Stimulated activated CD8-positive, alpha-beta memory T cell treated with anti-CD3 and anti-CD28 coated beads, Interleukin-7, amount 100 ng/mL, for 48 hours (primary cell): ENCODE data around the gene SPAG7.
"Not testable (repeated sequence)": the region's sequence is repeated elsewhere in the genome, so short reads cannot be mapped to it uniquely, and the experiment has no call there.

ENCODE experiments used
- DNase-seq, 2 donors: peaks; one replicate each; pipeline ENCODE4 v3.0.0-alpha.2; 2020; ENCODE audit warnings: low read depth in 1 of 2; ENCODE audit errors: extremely low read depth in 1 of 2

Gene SPAG7

DNA sequence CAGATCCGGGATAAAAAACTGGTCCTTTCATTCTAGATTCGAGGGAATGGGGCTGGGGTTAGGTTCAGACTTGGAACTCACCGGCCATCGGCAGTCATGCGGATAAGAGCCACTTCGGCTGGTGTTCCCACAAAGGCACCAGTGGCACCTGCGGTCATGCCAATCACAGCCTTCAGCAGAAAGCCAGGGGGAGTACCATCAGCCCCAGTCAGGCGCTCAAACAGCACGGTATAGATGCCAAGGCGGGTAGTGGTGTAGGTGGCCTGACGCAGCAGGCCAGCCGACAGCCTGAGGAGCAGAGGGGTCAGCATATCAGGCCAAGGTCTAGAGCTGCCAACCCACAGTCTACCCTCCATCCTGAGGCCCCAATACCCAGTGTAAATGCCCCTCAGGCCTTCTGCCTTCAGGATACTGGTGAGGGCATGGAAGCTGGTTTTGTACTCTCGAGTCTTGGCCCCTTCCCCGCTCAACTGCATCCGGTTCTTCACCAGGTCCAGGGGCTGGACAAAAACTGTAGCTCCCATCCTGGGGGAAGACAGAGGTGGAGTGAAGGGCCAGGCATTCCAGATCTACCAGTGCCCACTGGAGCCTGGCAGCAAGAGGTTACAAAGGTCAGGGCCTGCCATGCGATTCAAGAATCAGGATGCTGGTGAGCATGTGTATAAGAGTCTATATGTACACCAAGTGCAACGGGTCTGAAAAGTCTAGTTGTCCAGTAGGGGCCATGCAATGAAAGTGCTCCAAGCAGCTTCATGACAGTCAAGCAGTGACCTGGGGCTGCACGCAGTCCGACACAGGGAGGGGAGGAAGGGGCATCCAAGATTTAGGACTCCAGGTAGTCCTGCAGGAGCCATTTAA is 28.7 kb downstream of the SPAG7 start:
- no peak for DNase-seq

DNA sequence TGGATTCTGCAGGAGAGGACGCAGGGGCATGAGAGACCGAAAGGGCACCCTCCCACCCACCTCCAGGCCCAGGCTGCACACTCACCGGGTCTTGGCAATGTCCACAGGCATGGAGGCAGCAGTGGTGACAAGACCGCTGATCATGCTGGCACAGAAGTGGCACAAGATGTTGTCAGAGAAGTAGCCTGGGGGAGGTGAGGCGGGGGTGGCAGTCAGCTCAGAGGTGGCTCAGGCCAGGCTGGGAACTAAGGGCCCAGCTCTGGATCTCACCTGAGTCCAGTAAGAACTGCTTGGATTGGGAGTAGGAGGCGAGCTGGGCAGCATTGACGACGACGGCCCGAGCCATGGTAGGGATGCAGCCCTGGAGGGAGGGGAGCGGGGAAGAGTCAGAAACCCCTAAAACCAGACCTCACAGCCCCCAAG is 29.5 kb downstream of the SPAG7 start:
- no peak for DNase-seq

DNA sequence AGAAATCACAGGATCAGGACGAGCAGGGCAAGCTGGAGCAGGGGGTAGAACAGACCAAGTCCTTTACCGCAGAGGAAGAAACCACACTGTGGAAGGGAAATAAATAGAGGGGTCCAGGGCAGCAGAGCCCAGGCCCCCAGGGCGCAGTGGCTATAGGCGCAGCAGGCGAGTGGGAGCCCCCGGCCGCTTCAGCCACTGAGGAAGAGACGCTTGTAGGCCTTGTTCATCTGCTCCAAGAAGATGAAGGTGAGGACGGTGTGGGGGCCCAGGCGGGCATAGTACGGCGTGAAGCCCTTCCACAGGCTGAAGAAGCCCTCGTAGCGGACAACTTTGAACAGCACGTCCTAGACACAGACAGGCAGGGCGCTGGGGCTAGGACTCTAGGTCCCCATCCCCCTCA is 30.1 kb downstream of the SPAG7 start:
- no peak for DNase-seq

DNA sequence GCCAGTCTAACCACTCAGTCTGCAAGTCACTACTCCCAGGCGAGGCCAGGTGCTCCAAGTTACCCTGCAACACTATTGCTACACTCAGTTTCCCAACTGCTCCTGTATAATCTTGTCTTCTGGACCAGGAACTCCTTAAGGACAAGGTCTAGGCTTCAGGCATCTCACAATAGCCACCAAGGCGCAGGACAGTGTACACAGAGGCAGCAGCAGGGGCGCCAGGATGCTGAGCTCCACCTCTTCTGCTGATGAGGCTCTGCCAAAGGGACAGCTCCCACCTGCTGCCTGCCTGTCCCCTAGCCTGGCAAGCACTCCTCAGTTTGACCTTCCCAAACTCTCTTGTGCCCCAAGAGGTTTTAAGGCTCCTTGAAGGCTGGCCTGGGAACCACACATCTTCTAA is 31.2 kb downstream of the SPAG7 start:
- DNase-seq, result no peak

DNA sequence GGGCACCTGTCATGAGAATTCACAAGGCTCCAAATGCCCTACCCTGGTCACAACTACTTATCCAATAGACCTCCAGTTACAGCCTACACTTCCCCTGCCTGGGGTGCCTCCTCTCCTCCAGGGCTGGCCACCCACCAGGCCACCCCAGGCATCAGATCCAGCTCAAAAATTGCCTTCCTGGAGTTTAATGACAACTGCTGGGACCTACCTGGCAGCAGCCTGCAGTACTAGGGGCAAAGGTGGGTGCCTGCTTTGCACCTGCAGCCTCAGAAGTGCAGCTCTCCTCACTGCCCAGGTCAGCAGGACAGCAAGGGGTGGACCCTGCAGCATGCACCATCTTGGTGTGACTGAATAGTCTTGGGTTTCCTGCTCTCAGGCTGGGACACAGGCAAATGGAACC is 32.0 kb downstream of the SPAG7 start:
- no peak for DNase-seq

DNA sequence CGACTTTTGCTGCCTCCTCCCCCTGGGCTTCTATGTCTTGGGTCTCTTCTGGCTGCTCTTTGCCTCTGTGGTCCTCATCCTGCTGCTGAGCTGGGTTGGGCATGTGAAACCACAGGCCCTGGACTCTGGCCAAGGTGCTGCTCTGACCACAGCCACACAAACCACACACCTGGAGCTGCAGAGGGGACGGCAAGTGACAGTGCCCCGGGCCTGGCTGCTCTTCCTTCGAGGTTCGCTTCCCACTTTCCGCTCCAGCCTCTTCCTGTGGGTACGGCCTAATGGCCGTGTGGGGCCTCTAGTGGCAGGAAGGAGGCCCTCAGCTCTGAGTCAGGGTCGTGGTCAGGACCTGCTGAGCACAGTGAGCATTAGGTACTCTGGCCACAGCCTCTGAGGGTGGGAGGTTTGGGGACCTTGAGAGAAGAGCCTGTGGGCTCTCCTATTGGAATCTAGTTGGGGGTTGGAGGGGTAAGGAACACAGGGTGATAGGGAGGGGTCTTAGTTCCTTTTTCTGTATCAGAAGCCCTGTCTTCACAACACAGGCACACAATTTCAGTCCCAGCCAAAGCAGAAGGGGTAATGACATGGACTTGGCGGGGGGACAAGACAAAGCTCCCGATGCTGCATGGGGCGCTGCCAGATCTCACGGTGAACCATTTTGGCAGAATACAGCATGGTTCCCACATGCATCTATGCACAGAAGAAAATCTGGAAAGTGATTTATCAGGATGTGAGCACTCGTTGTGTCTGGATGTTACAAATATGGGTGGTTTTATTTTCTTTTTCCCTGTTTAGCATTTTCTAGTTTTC is 33.2 kb downstream of the SPAG7 start:
- DNase-seq, result no peak

DNA sequence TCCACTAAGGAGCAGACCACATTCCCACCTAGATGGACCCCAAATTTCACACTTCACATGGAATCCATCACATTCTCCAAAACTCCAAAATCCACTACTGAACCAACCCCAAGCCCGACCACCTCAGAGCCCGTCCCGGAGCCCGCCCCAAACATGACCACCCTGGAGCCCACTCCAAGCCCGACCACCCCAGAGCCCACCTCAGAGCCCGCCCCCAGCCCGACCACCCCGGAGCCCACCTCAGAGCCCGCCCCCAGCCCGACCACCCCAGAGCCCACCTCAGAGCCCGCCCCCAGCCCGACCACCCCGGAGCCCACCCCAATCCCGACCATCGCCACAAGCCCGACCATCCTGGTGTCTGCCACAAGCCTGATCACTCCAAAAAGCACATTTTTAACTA is 34.0 kb downstream of the SPAG7 start:
- DNase-seq, result no peak

DNA sequence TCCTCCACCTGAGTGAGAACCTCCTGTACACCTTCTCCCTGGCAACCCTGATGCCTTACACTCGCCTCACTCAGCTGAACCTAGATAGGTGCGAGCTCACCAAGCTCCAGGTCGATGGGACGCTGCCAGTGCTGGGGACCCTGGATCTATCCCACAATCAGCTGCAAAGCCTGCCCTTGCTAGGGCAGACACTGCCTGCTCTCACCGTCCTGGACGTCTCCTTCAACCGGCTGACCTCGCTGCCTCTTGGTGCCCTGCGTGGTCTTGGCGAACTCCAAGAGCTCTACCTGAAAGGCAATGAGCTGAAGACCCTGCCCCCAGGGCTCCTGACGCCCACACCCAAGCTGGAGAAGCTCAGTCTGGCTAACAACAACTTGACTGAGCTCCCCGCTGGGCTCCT is 34.9 kb downstream of the SPAG7 start:
- DNase-seq, result no peak

DNA sequence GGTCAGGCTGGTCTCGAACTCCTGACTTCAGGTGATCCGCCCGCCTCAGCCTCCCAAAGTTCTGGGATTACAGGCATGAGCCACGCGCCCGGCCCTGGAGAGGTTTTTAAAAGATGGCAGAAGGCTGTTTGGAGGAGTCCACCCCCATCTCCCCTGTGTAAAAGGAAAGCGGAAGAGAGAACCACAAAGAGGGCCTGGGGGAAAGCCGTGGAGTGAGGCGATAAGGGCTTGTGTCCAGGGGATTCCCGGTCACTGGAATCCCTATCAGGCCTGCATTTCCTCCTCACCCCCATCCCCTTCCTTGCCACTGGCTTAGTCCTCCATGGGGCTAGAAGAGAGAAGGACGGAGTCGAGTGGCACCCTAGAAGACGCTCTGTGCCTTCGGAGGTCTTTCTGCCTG is 35.7 kb downstream of the SPAG7 start, which contains the start of gene GP1BA:
TSS of gene GP1BA (plus strand) at position 315 of the 400 bp plus-strand sequence. CDS start 328 bp downstream, outside the sequence.
- DNase-seq, result no peak

DNA sequence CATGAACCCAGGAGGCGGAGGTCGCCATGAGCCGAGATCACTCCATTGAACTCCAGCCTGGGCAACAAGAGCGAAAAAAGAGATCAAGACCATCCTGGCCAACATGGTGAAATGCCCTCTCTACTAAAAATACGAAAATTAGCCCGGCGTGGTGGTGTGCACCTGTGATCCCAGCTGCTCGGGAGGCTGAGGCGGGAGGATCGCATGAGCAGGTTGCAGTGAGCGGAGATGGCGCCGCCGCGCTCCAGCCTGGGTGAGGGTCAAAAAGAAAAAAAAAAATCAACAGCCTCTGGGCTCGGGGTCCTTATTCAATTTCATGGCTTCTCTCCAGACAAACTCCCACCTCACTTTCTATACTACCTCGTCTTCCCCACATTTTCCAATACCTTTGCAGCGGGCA is 38.7 kb downstream of the SPAG7 start:
- DNase-seq, result no peak

DNA sequence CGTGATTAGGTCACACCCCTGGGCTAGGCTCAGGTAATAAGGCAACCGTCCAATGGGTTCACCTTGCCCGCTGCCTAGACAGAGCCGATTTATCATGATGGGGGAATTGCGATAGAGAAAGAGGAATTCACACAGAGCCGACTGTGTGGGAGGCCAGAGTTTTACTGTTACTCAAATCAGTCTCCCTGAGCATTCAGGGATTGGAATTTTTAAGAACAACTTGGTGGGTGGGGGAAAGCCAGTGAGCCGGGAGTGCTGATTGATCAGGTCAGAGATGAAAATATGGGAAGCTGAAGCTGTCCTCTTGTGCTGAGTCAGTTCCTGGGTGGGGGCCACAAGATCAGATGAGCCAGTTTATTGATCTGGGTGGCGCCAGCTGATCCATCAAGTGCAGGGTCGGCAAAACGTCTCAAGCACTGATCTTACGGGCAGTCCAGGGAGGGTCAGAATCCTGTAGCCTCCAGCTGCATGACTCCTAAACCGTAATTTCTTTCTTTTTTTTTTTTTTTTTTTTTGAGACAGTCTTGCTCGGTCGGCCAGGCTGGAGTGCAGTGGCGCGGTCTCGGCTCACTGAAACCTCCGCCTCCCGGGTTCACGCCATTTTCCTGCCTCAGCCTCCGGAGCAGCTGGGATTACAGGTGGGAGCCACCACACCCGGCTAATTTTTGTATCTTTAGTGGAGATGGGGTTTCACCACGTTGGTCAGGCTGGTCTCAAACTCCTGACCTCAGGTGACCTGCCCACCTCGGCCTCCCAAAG is 40.9 kb downstream of the SPAG7 start:
- not testable (repeated sequence) for DNase-seq

DNA sequence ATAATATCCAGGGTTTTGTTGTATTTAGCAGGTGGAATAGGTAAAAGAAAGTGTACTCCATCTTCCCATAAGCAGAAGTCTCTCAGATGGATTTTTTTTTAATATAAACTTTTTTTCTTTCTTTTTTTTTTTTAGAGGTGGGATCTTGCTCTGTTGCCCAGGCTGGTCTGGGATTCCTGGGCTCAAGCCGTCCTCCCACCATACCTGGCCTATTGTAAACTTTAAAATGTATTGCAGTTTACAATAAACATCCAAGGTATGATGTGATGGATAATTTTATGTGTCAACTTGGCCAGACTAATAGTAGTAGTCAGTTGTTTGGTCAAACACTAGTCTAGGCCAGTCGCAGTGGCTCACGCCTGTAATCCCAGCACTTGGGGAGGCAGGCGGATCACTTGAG is 46.3 kb downstream of the SPAG7 start:
- DNase-seq, result no peak

DNA sequence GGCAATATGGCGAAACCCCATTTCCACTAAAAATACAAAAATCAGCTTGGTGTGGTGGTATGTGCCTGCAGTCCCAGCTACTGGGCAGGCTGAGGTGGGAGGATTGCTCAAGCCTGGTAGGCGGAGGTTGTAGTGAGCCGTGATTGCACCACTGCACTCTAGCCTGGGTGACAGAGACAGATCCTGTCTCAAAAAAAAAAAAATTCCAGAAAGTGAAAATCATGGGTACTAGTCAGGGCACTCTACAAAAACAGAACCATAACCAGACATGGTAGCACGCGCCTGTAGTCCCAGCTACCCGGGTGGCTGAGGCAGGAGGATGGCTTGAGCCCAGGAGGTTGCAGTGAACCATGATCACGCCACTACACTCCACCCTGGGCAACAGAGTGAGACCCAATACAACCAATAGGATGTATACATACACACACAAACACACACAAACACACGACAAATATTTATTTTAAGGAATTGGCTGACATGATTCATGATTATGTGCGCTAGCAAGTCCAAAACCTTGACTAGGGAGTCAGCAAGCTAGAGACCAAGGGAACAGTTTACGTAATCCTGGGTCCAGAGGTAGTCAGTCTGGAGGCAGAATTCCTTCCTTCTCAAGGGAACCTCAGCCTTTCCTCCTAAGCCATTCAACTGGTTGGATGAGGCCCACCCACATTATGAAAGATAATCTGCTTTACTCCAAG is 47.1 kb downstream of the SPAG7 start:
- DNase-seq, result no peak

DNA sequence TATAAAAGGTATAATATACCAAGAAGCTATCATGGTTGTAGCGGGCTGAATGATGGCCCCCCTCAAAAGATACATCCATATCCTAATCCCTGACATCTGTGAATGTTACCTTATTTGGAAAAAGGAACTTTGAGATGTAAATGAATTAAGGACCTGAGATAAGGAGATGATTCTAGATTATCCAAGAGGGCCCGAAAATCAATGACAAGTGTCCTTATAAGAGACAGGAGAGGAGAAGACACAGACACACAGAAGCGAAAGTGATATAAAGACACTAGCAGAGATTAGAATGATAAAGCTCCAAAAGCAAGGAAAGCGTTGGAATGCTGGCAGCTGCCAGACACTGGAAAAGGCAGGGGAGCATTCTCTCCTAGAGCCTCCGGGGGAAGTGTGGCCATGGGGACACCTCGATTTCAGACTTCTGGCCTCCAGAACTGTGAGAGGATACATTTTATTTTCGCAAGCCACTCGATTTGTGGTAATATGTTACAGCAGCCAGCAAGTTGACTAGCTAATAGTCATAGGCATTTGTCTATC is 48.0 kb downstream of the SPAG7 start:
- DNase-seq, result no peak

DNA sequence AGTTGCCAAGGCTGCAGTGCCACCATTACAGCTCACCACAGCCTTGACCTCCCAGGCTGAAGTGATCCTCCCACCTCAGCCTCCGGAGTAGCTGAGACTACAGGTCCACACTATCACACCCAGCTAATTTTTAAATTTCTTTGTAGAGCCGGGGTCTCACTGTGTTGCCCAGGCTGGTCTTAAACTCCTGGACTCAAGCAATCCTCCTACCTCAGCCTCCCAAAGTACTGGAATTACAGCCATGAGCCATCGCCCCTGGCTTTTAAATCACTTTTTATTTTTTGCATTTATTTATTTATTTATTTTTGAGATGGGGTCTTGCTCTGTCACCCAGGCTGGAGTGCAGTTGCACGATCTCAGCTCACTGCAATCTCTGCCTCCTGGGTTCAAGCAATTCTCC is 53.1 kb downstream of the SPAG7 start:
- not testable (repeated sequence) for DNase-seq

DNA sequence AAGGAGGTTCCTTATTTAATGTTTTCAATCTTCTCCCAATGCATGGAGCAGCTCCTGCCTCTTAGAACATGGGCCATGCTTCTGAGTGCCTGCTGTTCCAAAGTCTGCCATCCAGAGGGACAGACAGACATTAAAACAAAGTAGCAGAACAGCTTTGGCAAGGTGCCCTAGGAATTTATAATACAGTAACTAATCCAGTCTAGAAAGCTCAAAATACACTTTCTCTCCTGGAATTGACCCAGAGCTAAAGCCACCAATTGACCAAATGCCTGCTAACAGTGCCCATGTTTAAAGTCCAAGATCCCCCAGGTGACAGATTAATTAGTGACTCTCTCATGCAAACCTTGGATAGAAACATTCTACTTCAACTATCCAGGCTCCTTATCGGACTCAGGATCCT is 53.6 kb downstream of the SPAG7 start:
- no peak for DNase-seq
